Right ventricle myocardium superior (tissue), 1 donor: ENCODE data around the gene CLEC4E. TPM values are rescaled to one million over a fixed set of nuclear protein-coding genes. Genes with fewer than 3 reads are reported as not detected.

Experiments
- total RNA-seq: library from RNA; stranded (reverse); fragmentation: NEBNext Ultra II Directional; extraction: Animal tissue kit (Norgen Biotek cat#: 25700); gene quantifications from one replicate; pipeline ENCODE4 v1.2.1, GENCODE V29; 2021
- donor health status: DM: no; HTN: yes; CAD: no; lungs with severe emphysema.

The CLEC4E gene
- total RNA-seq, 1 donor from 2014 or later = 0.54 TPM

Other genes starting within 250 kb of the CLEC4E start
- not detected for gene CLEC6A, start 84.9 kb downstream of the CLEC4E start, total RNA-seq
- not detected for gene CLEC4D, start 27.4 kb downstream of the CLEC4E start, total RNA-seq
- not detected for gene AICDA, start 72.0 kb upstream of the CLEC4E start, total RNA-seq
- 45.9 TPM for gene MFAP5, start 121.9 kb upstream of the CLEC4E start, total RNA-seq
- 11.0 TPM for gene RIMKLB, start 157.1 kb upstream of the CLEC4E start, total RNA-seq